ENCODE results near the gene ARHGAP40.
A peak's percentile ranks its signal among the peaks of the same experiment; 100 is the strongest.

Gene ARHGAP40

DNA sequence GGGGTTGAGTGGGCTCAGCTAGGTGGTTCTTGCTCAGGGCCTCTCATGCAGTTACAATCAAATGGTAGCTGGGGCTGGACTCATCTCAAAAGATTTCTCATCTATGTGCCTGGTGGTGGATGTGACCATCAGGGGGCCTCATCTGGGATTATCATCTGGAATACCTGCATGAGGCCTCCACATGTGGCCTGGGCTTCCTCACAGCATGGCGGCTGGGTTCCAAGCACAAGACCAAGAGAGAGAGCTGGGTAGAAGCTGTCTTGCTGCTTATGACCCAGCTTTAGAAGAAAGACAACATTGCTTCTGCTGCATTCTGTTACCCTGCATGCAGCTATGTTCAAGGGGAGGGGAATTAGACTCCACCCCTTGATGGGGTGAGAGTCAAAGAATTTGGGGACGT, 22.5 kb downstream of the ARHGAP40 start:
- Histone ChIP-seq H2AK5ac (ENCODE audit: low read depth, low read length) (no peak overlapping the region), H4K8ac (ENCODE audit: low read depth, low read length) (no peak overlapping the region), H3K79me1 (ENCODE audit: low read depth, low read length) (peaks cover 2% of the 10 kb centered on the region), H3K27me3 (ENCODE audit: control insufficient read depth in 3 of 3, insufficient read depth in 3 of 3, low read depth in 1 of 3, low read length in 3 of 3) (peaks cover 0 to 42% (median 0%) of the 10 kb centered on the region in 3 experiments), H4K91ac (ENCODE audit: low read depth, low read length, poor library complexity) (no peak overlapping the region), H3K4me3 (ENCODE audit: low read length in 2 of 2) (no peak overlapping the region), H2AFZ (ENCODE audit: low read length) (no peak overlapping the region), H3K14ac (ENCODE audit: low read length) (no peak overlapping the region), H3K9ac (ENCODE audit: low read depth, low read length, poor library complexity) (no peak overlapping the region), H3K27ac (replicated peaks; ENCODE audit: low read length) (no peak overlapping the region), H2BK15ac (ENCODE audit: low read length) (no peak overlapping the region), H2BK12ac (ENCODE audit: low read length) (no peak overlapping the region), H3K23ac (ENCODE audit: low read depth, low read length, poor library complexity) (no peak overlapping the region), H2BK5ac (ENCODE audit: low read length) (no peak overlapping the region), H3K4me1 (ENCODE audit: control insufficient read depth in 2 of 2, insufficient read depth in 1 of 2, low read depth in 1 of 2, low read length in 2 of 2) (no peaks in the 10 kb centered on the region), H2BK120ac (ENCODE audit: low read depth, low read length) (no peak overlapping the region), H3K18ac (ENCODE audit: low read length) (no peak overlapping the region), H3K4me2 (ENCODE audit: insufficient read depth, low read length, poor library complexity, severe bottlenecking) (no peak overlapping the region), H3K36me3 (replicated peaks in 1 of 2; ENCODE audit: control insufficient read depth in 2 of 2, insufficient read depth in 2 of 2, low read length in 2 of 2) (no peaks in the 10 kb centered on the region), H3K9me3 (replicated peaks in 1 of 2; ENCODE audit: control insufficient read depth in 2 of 2, insufficient read depth in 1 of 2, low read depth in 1 of 2, low read length in 2 of 2) (peaks cover 0 to 3% of the 10 kb centered on the region in 2 donors), H3K4ac (ENCODE audit: low read length) (no peak overlapping the region)
- no CpG with 5 or more reads among the region's 2 CpGs for WGBS, 2 donors (ENCODE audit: extremely low coverage in 2 of 2, insufficient read length in 2 of 2, insufficient replicate concordance in 1 of 2)
- DNase-seq (ENCODE audit: low spot score), result no peak

GRCh38 chr20:38625896-38626295, 24.3 kb downstream of the ARHGAP40 start:
- H2BK5ac ChIP-seq (ENCODE audit: low read length), result no peak overlapping the region
- peaks cover 0 to 3% of the 10 kb centered on the region in 2 donors for H3K9me3 ChIP-seq (replicated peaks in 1 of 2; ENCODE audit: control insufficient read depth in 2 of 2, insufficient read depth in 1 of 2, low read depth in 1 of 2, low read length in 2 of 2)
- H3K27ac ChIP-seq (replicated peaks; ENCODE audit: low read length), result no peak overlapping the region
- no peak overlapping the region for H3K9ac ChIP-seq (ENCODE audit: low read depth, low read length, poor library complexity)
- peaks cover 0 to 28% (median 0%) of the 10 kb centered on the region in 3 experiments for H3K27me3 ChIP-seq (ENCODE audit: control insufficient read depth in 3 of 3, insufficient read depth in 3 of 3, low read depth in 1 of 3, low read length in 3 of 3)
- no peak overlapping the region for H2BK120ac ChIP-seq (ENCODE audit: low read depth, low read length)
- H3K79me1 ChIP-seq (ENCODE audit: low read depth, low read length), result peaks cover 2% of the 10 kb centered on the region
- DNase-seq (ENCODE audit: low spot score), result no peak
- no peak overlapping the region for H3K4me3 ChIP-seq (ENCODE audit: low read length in 2 of 2)
- no peak overlapping the region for H3K4me2 ChIP-seq (ENCODE audit: insufficient read depth, low read length, poor library complexity, severe bottlenecking)
- no peak overlapping the region for H4K91ac ChIP-seq (ENCODE audit: low read depth, low read length, poor library complexity)
- no peak overlapping the region for H3K14ac ChIP-seq (ENCODE audit: low read length)
- no peak overlapping the region for H3K23ac ChIP-seq (ENCODE audit: low read depth, low read length, poor library complexity)
- no peak overlapping the region for H3K4ac ChIP-seq (ENCODE audit: low read length)
- no peaks in the 10 kb centered on the region for H3K4me1 ChIP-seq (ENCODE audit: control insufficient read depth in 2 of 2, insufficient read depth in 1 of 2, low read depth in 1 of 2, low read length in 2 of 2)
- H2AK5ac ChIP-seq (ENCODE audit: low read depth, low read length), result no peak overlapping the region
- no peaks in the 10 kb centered on the region for H3K36me3 ChIP-seq (replicated peaks in 1 of 2; ENCODE audit: control insufficient read depth in 2 of 2, insufficient read depth in 2 of 2, low read length in 2 of 2)
- no peak overlapping the region for H2BK15ac ChIP-seq (ENCODE audit: low read length)
- no peak overlapping the region for H4K8ac ChIP-seq (ENCODE audit: low read depth, low read length)
- H3K18ac ChIP-seq (ENCODE audit: low read length), result no peak overlapping the region
- H2BK12ac ChIP-seq (ENCODE audit: low read length), result no peak overlapping the region
- H2AFZ ChIP-seq (ENCODE audit: low read length), result no peak overlapping the region

DNA sequence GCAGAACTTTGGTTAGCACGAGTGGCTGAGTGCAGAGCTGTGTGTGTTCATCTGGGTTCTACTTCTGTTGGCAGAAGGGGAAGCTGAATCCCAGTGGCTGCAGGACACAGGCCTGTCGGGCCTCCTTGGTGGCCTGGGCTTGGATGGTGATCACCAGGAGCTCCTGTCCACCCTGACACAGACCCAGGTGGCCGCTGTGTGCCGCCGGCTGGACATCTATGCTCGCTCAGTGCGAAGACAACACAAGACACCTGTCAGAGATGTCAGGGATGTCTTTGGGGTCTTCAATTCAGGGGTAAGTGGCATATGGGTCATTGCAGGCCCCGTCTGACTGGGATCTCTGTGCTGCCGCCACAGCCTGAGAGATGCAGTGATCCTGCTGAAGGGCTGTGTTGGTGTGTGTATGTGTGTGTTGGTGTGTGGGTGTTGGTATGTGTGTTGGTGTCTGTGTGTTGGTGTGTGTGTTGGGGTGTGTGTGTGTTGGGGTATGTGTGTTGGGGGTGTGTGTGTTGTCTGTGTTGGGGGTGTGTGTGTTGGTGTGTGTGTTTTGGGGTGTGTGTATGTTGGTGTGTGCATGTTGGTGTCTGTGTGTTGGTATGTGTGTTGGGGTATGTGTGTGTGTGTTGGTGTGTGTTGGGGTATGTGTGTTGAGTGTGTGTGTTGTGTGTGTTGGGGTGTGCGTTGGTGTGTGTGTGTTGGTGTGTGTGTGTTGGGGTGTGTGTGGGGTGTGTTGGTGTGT, 25.5 kb downstream of the ARHGAP40 start:
- no peak overlapping the region for H3K27ac ChIP-seq (replicated peaks; ENCODE audit: low read length)
- no peaks in the 10 kb centered on the region for H3K36me3 ChIP-seq (replicated peaks in 1 of 2; ENCODE audit: control insufficient read depth in 2 of 2, insufficient read depth in 2 of 2, low read length in 2 of 2)
- no peak overlapping the region for H3K14ac ChIP-seq (ENCODE audit: low read length)
- H3K4me1 ChIP-seq (ENCODE audit: control insufficient read depth in 2 of 2, insufficient read depth in 1 of 2, low read depth in 1 of 2, low read length in 2 of 2), result no peaks in the 10 kb centered on the region
- peak overlapping the region; percentile 83 for H2AK5ac ChIP-seq (ENCODE audit: low read depth, low read length)
- H4K8ac ChIP-seq (ENCODE audit: low read depth, low read length), result peak overlapping the region; percentile 43
- peak overlapping the region; percentile 2 for H3K18ac ChIP-seq (ENCODE audit: low read length)
- H4K91ac ChIP-seq (ENCODE audit: low read depth, low read length, poor library complexity), result no peak overlapping the region
- H3K27me3 ChIP-seq (ENCODE audit: control insufficient read depth in 3 of 3, insufficient read depth in 3 of 3, low read depth in 1 of 3, low read length in 3 of 3), result peaks cover 0 to 22% (median 0%) of the 10 kb centered on the region in 3 experiments
- no peak overlapping the region for H2BK120ac ChIP-seq (ENCODE audit: low read depth, low read length)
- no peak overlapping the region for H3K4ac ChIP-seq (ENCODE audit: low read length)
- H2AFZ ChIP-seq (ENCODE audit: low read length), result no peak overlapping the region
- peaks cover 0 to 3% of the 10 kb centered on the region in 2 donors for H3K9me3 ChIP-seq (replicated peaks in 1 of 2; ENCODE audit: control insufficient read depth in 2 of 2, insufficient read depth in 1 of 2, low read depth in 1 of 2, low read length in 2 of 2)
- no peak for DNase-seq (ENCODE audit: low spot score)
- H3K79me1 ChIP-seq (ENCODE audit: low read depth, low read length), result peaks cover 2% of the 10 kb centered on the region
- no peak overlapping the region for H3K9ac ChIP-seq (ENCODE audit: low read depth, low read length, poor library complexity)
- WGBS, 2 donors (ENCODE audit: extremely low coverage in 2 of 2, insufficient read length in 2 of 2, insufficient replicate concordance in 1 of 2), result 100% methylated on average over 1 of the region's 10 CpGs; no CpG with 5 or more reads in 1 of the 2 donors
- peak overlapping the region; percentile 59 for H2BK5ac ChIP-seq (ENCODE audit: low read length)
- H3K4me3 ChIP-seq (ENCODE audit: low read length in 2 of 2), result peak overlapping the region in 1 of 2 donors; percentile 45
- H3K4me2 ChIP-seq (ENCODE audit: insufficient read depth, low read length, poor library complexity, severe bottlenecking), result no peak overlapping the region
- H2BK12ac ChIP-seq (ENCODE audit: low read length), result no peak overlapping the region
- H2BK15ac ChIP-seq (ENCODE audit: low read length), result peak overlapping the region; percentile 72
- peak overlapping the region; percentile 17 for H3K23ac ChIP-seq (ENCODE audit: low read depth, low read length, poor library complexity)

DNA sequence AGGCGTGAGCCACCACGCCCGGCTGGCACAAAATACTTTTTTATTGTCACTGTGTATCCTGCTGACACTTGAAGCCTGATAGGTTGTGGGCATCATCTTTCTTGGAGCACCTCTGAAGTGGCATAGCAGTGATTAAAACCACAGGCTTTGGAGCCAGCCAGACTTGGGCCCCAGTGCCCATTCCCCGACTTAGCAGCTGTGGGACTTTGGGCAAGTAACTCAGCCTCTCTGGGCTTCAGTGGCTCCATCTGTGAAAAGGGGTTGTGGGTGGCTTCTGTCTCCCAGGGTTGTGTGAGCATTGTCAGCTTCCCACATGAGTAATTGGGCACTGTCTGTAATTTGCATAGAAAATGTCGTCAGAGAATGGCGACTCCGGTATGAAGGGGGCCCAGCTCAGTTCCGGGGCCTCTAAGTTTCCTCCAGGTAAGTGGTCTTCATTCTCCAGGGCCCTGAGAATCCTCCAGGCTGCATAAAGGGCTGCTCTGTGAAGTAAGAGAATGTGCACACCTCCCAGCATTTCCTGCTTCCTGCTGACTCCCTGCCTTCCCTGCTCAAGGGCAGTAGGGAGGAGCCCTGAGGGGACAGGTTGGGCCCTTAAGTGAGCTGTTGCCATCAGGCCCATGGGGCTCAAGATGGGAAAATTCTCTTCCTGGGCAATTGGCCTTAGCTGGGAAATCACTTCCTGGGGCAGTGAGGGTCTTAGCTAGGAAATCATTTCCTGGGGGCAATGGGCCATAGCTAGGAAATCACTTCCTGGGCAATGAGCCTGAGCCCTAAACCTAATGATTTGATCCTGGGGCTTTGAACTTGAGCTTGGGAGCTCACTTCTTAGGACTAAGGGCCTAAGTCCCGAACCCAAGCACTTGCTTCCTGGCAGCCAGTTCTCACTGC, 27.2 kb downstream of the ARHGAP40 start:
- H3K4ac ChIP-seq (ENCODE audit: low read length), result no peak overlapping the region
- no CpG with 5 or more reads among the region's 9 CpGs for WGBS, 2 donors (ENCODE audit: extremely low coverage in 2 of 2, insufficient read length in 2 of 2, insufficient replicate concordance in 1 of 2)

More for the DNA sequence above, 27.2 kb downstream of the ARHGAP40 start:
- H2BK5ac ChIP-seq (ENCODE audit: low read length), result no peak overlapping the region
- no peak overlapping the region for H4K8ac ChIP-seq (ENCODE audit: low read depth, low read length)
- peak overlapping the region; percentile 84 for H2AFZ ChIP-seq (ENCODE audit: low read length)
- H4K91ac ChIP-seq (ENCODE audit: low read depth, low read length, poor library complexity), result no peak overlapping the region
- H2AK5ac ChIP-seq (ENCODE audit: low read depth, low read length), result peak overlapping the region; percentile 2
- H3K18ac ChIP-seq (ENCODE audit: low read length), result no peak overlapping the region
- H3K23ac ChIP-seq (ENCODE audit: low read depth, low read length, poor library complexity), result no peak overlapping the region
- peak overlapping the region; percentile 89 for H3K14ac ChIP-seq (ENCODE audit: low read length)
- no peaks in the 10 kb centered on the region for H3K36me3 ChIP-seq (replicated peaks in 1 of 2; ENCODE audit: control insufficient read depth in 2 of 2, insufficient read depth in 2 of 2, low read length in 2 of 2)
- DNase-seq (ENCODE audit: low spot score), result no peak
- H2BK120ac ChIP-seq (ENCODE audit: low read depth, low read length), result peak overlapping the region; percentile 47
- peaks cover 0 to 9% (median 0%) of the 10 kb centered on the region in 3 experiments for H3K27me3 ChIP-seq (ENCODE audit: control insufficient read depth in 3 of 3, insufficient read depth in 3 of 3, low read depth in 1 of 3, low read length in 3 of 3)
- no peaks in the 10 kb centered on the region for H3K4me1 ChIP-seq (ENCODE audit: control insufficient read depth in 2 of 2, insufficient read depth in 1 of 2, low read depth in 1 of 2, low read length in 2 of 2)
- H3K79me1 ChIP-seq (ENCODE audit: low read depth, low read length), result peaks cover 2% of the 10 kb centered on the region
- no peak overlapping the region for H2BK12ac ChIP-seq (ENCODE audit: low read length)
- no peak overlapping the region for H3K27ac ChIP-seq (replicated peaks; ENCODE audit: low read length)
- peaks cover 0 to 3% of the 10 kb centered on the region in 2 donors for H3K9me3 ChIP-seq (replicated peaks in 1 of 2; ENCODE audit: control insufficient read depth in 2 of 2, insufficient read depth in 1 of 2, low read depth in 1 of 2, low read length in 2 of 2)
- no peak overlapping the region for H3K4me3 ChIP-seq (ENCODE audit: low read length in 2 of 2)
- H3K9ac ChIP-seq (ENCODE audit: low read depth, low read length, poor library complexity), result no peak overlapping the region
- H2BK15ac ChIP-seq (ENCODE audit: low read length), result no peak overlapping the region
- H3K4me2 ChIP-seq (ENCODE audit: insufficient read depth, low read length, poor library complexity, severe bottlenecking), result no peak overlapping the region

Data from neuronal stem cell (in vitro differentiated cells).